Measurements from ENCODE around the gene GRAMD4.

The GRAMD4 gene

DNA sequence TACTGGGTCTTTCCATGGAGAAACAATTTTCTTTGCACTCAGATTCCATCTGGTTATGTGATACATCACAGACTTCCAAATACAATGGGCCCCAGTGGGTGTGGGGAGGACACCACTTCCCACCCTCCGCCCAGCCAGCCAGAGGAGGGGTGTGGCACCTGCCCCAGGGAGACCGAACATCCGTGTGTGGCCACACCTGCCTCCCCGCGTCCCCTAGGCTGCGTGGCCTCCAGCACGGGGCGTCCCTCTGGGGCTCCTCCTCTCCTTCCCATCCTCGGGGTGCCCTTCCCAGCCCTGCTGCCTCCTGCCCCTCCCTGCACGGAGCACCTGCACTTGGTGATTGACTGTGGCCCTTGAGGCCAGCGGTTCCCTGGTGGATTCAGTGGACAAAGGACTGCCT, 68.8 kb downstream of the GRAMD4 start:
- DNase-seq (ENCODE audit: low spot score): no peak

DNA sequence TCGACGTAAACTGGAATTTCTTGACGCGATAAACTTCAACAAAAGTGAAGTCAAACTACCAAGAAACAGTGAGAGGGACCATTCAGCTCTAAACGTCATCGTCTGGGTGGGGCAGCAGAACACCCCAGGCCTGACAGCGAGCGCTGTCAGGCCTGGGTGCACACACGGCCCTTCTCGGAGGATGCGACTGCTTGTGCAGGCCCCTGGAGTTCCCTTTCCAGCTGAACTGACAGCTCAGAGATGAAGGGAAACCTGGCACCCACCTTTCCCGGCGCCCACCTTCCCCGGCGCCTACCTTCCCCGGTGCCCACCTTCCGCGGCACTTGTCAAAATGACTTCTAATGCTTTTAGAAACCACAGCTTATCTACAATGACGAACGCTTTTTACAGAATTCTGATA, 70.0 kb downstream of the GRAMD4 start:
- no peak for DNase-seq (ENCODE audit: low spot score)

DNA sequence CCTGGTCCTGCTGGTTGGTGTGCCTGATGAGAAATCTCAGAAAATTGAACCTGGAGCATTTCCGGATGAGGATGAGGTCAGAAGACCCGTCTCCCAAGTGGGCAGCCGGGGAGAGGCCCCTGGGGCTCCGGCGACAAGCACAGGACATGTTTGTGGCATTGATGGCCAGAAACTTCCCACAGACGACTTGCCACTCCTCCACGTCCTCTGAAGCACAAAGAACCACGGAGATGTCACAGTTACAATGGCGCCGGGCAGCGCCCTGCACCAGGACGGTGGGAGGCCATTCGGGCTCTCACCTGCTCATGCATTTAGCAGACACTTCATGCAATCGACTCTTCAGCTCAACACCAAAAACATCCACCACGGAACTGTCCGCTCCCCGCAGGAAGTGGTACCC, 71.4 kb downstream of the GRAMD4 start:
- no peak for DNase-seq (ENCODE audit: low spot score)

DNA sequence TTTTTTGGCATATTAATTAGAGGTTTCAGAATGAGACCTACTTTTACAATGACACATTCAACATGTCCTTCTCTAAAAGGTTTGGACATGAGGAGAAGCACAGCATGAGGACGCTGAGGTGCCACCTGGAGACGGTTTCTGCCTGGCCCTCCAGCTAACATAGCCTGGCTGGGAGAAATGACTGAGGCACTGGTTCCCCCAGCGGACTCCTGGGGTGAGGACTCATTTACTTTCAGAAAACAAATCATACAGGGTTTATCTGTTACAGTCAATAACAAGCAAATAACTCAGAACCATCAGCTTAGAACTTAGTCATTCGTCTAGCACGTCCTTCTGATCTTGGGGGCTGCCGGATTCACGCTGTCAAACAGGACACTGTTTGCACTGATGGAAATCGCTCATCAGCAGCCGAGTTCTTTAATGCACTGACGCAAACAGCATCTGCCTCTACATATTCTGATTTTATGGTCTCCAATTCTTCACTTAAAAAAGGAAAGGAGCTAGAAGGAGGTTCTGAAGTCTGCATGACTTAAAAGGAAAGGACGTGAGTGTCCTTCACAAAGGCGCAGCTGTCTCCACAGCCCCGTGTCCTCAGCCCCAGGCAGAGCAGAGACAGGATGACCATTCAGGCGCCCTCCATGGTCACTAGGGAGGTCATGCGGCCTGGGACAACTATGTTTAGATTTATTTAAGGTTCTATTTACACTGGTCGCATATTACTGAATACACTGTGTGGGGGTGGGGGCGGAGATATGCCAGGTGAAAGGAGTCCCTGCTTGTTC, 73.6 kb downstream of the GRAMD4 start:
- DNase-seq (ENCODE audit: low spot score): no peak

DNA sequence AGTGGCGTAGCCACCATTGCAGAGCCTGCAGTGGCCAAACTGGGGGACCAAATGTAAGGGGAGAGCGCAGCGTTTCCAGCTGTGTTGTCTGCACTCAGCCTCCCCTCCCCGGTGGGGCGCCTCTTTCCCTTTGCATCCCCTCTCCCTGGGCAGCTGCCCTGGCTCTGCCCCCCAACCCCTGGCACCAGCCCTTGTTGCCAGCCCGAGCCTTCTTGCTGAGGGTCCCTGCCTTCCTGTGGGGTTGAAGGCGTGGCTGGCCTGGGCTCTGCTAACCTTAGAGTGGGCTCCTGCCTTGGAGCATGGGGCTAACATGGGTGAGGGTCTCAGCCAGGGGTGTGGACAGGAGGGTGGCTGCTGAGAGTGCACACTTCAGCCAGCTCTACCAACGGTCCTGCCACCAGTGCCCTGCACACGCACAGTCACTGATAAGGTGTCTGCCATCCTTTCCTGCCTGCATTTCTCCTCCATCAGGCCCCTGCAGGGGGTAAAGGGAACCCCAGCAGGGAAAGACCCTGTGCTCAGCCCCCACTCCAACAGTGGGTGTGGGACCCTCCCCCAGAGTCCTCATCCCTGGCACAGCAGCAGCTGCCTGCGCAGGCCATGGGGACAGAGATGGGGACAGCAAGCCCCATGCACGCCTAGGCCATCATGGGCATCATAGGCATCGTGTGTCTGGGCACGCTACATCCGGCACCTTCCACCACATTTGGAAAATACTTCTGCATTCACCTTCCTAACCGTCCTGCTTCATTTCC, 74.4 kb downstream of the GRAMD4 start:
- no peak for DNase-seq (ENCODE audit: low spot score)

DNA sequence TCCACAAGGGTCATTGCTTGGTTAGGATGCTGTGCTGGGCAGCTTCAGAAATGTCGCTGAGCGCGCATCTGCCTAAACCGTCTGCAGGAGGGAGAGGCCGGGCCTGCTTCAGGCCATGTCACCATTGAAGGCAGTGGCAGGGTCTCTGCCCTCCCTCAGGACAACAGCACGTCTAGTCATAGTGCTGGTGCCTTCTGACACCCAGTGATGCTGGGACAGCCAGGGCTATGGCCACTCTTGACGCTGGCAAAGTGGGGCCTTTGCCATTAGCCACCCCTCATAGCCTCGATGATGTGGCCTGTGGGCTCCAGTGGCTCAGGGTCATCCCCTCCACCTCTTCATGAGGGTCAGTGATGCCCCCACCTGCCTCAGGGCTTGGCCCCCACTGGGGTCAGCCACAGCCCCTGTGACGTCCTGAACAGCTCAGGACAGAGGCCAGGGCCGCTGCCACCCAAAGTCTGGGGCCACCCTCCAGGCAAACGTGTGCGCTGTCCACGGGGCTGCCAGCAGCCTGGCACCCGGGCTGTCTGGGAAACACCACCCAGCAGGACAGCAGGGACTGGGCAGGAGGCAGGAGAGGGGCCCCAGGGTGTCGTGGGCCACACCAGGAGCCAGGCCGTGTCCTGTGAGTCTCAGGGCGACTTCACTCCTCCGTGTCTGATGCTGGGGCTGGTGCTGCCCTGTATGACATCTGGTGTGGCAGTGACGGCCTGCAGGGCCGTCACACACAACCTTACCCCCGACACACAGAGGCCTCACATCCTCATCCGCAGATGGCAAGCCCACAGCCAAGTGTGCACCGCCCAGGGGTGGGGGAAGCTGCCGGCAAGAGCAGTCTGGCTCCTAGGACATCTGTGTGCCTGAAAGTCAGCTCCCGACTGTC, 75.4 kb downstream of the GRAMD4 start:
- no peak for DNase-seq (ENCODE audit: low spot score)

DNA sequence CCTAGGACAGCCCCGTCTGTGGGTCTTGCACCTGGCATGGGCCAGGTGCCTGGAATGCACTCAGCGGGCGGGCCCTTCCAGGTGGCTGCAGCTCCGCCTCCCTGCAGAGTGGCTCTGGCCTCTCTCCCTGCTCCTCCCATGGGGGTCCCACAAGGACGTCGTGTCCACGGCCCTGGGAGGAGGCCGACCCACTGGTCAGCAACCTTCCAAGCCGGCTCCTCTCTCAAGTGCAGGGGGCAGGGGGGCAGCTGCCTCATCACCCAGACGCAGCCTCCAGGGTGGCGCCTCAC, 76.0 kb downstream of the GRAMD4 start:
- no peak for DNase-seq (ENCODE audit: low spot score)

DNA sequence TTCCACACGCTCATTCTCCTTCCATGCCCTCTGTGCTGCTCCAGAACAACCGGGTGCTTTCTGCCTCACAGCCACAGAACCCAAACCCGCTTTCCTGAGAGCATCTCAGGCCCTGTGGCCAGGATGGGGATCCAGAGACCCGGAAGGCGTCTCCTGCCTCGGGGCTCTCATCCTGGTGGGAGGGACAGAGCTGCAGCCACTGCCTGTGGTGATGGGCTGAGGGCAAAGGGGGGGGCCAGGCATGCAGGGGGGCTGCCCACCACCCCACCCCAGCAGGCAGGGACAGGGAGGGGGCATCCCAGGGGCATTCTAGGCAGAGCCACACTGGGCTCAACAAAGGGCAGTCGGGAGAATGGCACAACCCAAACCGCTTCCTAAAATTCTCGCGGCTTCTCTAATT, 76.4 kb downstream of the GRAMD4 start:
- no peak for DNase-seq (ENCODE audit: low spot score)

DNA sequence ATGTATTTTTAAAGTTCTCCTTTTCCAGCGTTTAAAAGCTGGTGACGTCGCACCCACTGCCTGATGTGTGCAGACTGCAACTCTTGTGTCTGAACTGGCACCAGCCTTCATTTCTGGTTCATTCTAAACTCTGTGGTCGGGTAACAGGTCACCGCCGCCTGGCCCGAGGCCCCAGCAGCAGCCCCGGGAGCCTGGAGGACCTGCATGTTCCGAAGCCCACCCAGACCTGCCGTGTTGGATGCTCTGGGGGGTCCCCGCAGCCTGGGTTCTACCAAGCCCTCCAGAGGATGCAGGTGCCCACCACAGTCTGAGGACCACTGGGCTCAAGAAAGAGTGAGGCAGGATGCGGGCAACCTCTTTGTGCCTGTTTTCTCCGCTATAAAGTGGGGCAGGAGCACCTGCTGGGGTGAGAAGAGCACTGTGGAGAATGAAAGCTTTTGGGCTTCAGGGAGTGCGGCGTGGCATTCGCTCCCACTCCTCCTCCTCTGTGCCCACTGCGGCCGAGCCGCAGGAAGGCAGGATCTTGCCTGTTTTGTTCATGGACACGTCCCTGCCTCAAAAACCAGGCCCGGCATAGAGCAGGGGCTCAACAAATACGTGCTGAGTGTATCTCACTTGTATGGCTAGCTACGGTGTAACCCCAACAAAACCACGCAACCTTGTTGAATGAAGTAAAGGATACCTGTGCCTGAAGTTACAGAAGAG, 77.8 kb downstream of the GRAMD4 start:
- DNase-seq (ENCODE audit: low spot score): no peak

DNA sequence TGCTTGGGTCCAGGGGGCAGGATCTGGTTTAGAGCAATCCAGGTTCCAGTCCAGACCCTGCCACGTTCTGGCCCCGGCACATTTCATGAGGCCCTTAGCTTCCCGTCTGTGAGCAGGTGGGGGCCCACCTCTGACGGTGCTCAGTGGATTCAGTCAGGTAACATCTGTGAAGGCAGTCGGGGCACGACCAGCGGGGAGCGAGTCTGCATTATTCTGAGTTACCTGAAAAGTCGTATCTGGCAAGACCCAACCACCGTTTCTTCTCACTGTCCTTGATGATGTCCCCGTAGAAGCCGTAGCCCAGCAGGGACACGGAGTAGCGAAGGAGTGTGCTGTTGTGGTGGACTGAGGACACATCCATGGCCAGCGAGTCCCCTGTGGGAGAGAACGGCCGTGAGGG, 78.9 kb downstream of the GRAMD4 start:
- DNase-seq (ENCODE audit: low spot score): no peak

DNA sequence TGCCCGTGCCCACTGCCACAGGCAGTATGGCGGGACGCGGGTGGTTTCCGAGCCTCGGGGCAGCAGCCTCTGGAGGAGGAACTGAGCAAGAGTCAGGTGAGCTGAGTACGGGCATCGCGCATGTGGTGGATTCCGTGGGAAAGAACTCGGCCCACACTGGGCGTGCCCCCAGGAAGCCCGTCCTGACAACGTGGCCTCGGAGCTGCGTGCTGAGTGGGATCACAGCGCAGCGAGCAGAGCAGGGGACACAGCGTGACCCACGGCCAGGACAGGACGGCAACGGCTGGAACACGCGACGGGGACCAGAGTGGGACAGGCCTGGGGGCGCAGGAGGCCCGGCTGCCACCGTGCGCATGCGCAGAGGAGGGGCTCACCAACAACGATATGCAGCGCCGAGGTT, 81.1 kb downstream of the GRAMD4 start:
- no peak for DNase-seq (ENCODE audit: low spot score)

DNA sequence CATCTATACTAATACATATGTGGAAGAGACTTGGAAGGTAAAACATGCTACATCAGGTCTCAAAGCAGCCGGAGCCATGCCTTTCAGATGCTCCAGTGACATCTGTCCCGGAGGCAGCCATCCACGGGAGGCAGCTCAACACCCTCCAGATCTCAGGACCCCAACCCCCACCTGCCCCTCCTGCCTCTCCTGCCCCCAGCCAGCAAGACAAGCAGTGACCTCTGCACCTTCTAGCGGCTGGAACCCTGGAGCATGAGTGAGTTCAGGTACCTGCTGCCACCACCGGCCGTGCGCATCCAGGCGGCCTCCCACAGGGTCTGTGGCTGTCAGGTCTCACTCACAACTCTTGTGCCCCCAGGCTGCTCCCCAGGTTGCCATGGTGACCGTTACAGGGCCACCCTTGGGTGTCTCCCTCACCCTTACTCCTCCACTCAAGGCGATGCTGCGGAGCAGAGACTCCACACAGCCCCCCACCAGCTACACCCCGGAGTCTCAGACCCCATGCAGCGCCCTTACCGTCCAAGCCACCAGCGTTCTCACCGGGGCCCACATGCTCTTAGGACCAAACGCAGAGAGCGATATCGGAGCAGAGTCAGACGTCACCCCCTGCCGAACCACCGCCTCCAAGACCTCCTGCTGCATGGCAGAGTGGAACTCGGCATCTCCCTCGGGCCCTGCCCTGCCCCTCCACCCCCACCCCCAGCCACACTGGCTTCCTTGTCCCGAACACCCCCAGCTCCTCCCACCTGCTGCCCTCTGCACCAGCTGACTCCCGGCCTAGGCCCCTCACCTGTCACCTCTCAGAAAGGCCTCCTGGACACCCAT, 83.2 kb downstream of the GRAMD4 start:
- no peak for DNase-seq (ENCODE audit: low spot score)

DNA sequence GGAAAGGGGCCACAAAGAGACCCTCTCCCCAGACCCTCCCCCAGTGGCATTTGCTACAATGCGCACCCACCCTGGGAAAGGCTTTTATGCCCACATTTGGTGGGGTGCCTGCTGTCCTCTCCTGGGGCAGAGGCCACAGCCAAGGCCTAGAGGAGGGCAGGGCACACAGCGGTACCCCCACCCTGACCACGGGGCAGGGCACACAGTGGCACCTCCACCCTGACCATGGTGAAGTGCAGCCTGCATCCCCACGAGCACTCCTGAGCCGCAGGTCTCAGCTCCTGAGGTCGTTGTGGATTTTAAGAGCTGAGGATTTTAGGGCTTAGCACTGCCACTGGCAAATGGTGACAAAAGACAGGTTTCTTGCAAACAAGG, 83.8 kb downstream of the GRAMD4 start:
- DNase-seq (ENCODE audit: low spot score): no peak

DNA sequence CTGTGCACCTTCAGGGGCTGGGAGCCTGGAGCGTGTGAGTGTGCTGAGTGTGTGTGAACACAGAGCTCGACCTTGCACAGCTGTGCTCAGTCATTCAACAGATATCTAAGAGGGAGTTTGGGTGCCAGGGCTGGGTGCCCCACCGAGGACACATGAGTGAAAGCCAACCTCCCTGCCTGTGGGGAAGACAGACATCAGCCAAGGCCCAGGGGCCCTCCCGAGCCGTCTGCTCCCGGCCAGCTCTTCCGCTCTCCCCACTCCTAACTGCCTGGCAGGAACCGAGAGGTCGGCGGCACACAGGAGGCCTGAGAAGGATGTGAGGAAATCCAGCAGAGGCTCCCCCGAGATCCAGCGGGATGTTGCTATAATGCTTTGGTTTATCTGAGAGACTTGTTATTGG, 85.9 kb downstream of the GRAMD4 start:
- no peak for DNase-seq (ENCODE audit: low spot score)

DNA sequence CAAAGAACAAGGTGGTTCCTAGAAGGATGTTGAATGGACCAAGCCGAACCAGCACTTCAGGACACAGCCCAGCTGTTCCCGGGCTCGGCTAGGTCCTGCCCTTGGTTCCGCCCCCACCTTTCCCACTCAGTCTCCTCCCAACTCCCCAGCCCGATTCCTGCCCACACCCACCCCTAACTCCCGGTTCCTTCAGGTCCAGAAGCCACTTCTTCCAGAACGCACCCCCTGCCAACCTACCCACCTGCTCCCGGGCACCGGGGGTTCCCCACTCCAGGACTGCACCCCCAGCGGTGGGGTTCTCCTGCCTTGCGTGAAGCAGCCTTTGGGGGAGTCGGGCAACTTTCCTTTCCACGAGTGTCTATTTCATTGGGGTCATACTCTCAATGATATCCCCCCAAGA, 87.1 kb downstream of the GRAMD4 start:
- DNase-seq (ENCODE audit: low spot score): no peak

DNA sequence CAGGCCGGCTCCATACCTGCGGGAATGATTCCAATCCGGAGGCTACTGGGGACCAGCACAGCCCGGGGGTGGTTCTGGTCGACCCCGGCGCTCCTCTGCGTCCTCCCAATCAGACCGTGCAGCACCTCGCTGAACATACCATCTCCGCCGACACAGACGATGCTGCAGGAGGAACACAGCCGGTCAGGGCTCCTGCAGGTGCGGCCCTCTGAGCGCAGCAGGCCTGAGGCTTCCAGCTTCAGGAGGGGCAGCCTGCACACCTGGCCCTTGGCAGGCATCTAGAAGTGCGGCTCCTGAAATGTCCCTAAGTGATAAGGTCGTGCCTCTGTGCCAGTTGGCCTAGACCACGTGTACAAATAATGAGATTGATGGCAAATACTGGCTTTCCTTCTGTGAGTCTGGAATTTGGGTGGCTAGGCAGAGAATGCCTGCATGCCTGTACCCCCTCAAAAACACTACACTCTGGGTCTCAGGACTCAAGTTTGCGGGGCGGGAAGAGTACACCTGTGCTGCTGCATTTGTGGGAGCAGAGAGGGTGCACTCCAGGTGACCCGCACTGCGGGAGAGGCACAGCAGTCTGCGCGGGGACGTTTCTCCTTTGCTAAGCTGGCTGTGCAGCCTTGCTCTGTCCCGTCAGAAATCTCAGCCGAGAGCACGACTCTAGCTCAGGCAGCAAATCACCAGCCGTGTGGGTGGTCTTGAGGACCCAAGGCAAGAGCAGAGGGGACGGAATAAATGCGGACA, 87.8 kb downstream of the GRAMD4 start:
- DNase-seq (ENCODE audit: low spot score): no peak

DNA sequence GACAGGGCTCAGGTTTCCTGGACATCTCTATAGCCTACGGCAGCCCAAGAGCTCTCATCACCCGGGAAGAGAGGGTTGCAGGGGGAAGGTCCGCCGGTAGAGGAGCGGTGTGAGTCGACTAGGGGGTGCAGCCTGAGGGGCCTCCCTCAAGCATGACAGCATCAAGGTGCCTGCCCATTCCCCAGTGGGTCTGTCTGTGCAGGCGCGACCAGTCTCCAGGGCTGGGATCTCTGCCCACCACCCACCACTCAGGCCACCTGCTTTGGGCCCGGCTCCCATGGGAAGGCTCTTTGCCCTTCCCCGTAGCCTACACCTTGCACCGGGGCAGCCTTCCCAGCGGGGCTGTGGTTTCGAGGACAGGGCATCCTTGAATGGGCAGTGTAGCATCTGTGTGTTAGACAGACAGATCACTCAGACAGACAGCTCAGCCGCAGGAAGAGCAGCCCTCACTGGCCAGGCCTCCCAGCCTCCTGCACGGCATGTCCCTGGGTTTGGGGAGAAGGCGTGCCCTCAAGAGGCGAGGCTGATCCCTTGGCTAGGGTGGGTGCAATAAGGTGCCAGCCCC, 88.7 kb downstream of the GRAMD4 start:
- DNase-seq (ENCODE audit: low spot score): no peak

DNA sequence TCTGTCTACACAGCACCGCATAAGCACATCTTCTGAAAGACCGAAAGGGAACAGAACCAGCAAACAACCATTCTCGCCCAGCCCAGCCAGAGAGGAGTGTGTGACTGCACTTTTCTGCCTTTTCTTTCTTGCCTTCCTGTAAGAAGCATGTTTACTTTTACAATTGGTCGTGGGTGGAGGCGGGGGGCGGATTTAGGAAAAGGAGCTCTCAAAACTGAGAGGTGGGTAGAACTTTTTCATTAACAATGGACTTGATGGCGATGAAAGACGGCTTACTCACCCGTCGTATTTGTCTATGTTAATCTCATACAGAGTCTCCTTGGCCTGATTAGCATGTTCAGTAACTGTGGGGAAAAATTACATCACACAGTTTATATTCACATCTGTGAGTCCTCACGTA, 90.6 kb downstream of the GRAMD4 start:
- DNase-seq (ENCODE audit: low spot score): no peak

DNA sequence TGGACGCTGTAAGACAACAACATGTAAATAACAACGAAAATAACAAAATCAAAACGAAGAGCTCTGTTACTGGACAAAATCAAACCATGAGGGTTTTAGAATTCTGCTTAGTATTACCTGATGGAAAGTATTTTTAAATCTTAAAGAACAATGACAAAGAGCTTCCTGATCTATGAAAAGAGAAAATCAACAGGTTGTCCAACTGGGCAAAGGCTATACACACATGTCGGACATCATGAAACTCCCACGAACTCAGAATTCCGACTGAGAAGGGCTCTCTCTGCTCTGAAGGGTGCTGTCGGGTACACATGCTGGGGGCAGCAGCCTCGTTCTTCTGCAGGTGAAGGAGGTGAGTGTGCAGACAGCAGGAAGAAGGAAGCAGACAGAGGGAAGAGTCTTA, 92.1 kb downstream of the GRAMD4 start:
- DNase-seq (ENCODE audit: low spot score): no peak

DNA sequence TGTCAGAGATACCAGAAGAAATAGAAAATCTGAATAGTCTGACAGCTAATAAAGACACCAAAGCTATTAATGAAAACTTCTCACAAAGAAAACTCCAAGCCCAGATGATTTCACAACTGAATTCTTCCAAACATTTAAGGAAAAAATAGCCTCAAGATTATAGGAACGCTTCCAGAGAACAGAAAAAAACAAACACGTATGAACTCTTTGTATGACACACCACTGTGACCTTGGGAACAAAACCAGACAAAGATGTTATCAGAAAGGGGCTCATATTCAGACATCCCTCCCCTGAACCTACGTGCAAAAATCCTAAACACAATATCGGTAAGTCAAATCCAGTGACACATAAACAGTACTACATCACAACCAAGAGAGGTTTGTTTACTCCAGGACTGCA, 94.4 kb downstream of the GRAMD4 start:
- DNase-seq (ENCODE audit: low spot score): no peak

DNA sequence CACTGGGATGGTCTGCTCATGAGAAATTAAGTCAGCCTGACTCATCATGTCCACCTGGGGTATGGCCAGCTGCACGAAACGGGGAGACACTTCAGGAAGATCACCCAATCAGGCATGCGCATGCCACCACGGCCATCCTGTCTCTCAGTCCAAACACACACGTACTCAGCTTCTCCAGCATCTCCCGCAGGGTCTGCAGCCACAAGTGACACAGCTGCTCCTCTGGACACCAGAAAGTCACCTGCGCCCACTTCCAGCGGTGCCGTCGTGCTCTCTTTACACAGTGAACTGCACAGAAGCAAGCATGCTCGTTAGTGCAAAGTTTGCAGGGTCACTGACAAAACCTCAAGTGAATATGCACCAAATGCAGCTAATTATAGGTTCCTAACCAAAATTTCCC, 99.7 kb downstream of the GRAMD4 start:
- DNase-seq (ENCODE audit: low spot score): no peak

Measured in HuH-7 (cell line).